ENCODE results near the gene HIPK2. TPM values are rescaled to one million over a fixed set of nuclear protein-coding genes. Genes with fewer than 3 reads are reported as not detected.
A peak's percentile ranks its signal among the peaks of the same experiment; 100 is the strongest.

Gene HIPK2
- total RNA-seq, 1 donor from 2014 or later: 61.5 TPM

GRCh38 chr7:139667377-139667776, 110.4 kb downstream of the HIPK2 start:
- no peak for TF ChIP-seq CTCF (conservative IDR thresholded peaks at IDR 0.05)
- Mint-ChIP-seq H3K9me3 (no peaks in the 10 kb centered on the region), H3K27me3 (ENCODE audit: low read depth) (no peaks in the 10 kb centered on the region), H3K36me3 (ENCODE audit: low read depth) (no peaks in the 10 kb centered on the region), H3K4me1 (peaks cover 37% of the 10 kb centered on the region), H3K27ac (ENCODE audit: unreplicated experiment) (no peak overlapping the region), H3K4me3 (no peak overlapping the region)
- no peak for DNase-seq (ENCODE audit: low read depth, low spot score)

- no peak for TF ChIP-seq CTCF (conservative IDR thresholded peaks at IDR 0.05)
- H3K9me3 Mint-ChIP-seq: no peaks in the 10 kb centered on the region
- H3K27ac Mint-ChIP-seq (ENCODE audit: unreplicated experiment): no peak overlapping the region
- DNase-seq (ENCODE audit: low read depth, low spot score): no peak
- no peaks in the 10 kb centered on the region for H3K36me3 Mint-ChIP-seq (ENCODE audit: low read depth)
- no peaks in the 10 kb centered on the region for H3K27me3 Mint-ChIP-seq (ENCODE audit: low read depth)
- H3K4me3 Mint-ChIP-seq: no peak overlapping the region
- peaks cover 46% of the 10 kb centered on the region for H3K4me1 Mint-ChIP-seq
These were observed 111.3 kb downstream of the HIPK2 start for GRCh38 chr7:139666501-139666900.

GRCh38 chr7:139664434-139664833, 113.4 kb downstream of the HIPK2 start:
- Mint-ChIP-seq H3K36me3 (ENCODE audit: low read depth) (no peaks in the 10 kb centered on the region), H3K4me1 (peaks cover 66% of the 10 kb centered on the region), H3K9me3 (no peaks in the 10 kb centered on the region), H3K27ac (ENCODE audit: unreplicated experiment) (no peak overlapping the region), H3K4me3 (no peak overlapping the region), H3K27me3 (ENCODE audit: low read depth) (no peaks in the 10 kb centered on the region)
- no peak for DNase-seq (ENCODE audit: low read depth, low spot score)
- no peak for TF ChIP-seq CTCF (conservative IDR thresholded peaks at IDR 0.05)

GRCh38 chr7:139663608-139664177, 114.1 kb downstream of the HIPK2 start:
- no peak for TF ChIP-seq CTCF (conservative IDR thresholded peaks at IDR 0.05)
- no peak for DNase-seq (ENCODE audit: low read depth, low spot score)
- peaks cover 66% of the 10 kb centered on the region for H3K4me1 Mint-ChIP-seq
- H3K27ac Mint-ChIP-seq (ENCODE audit: unreplicated experiment): peak overlapping the region; percentile 28
- H3K36me3 Mint-ChIP-seq (ENCODE audit: low read depth): no peaks in the 10 kb centered on the region
- H3K27me3 Mint-ChIP-seq (ENCODE audit: low read depth): no peaks in the 10 kb centered on the region
- H3K4me3 Mint-ChIP-seq: no peak overlapping the region
- H3K9me3 Mint-ChIP-seq: no peaks in the 10 kb centered on the region

GRCh38 chr7:139661903-139662302, 115.9 kb downstream of the HIPK2 start:
- DNase-seq (ENCODE audit: low read depth, low spot score): no peak
- H3K27me3 Mint-ChIP-seq (ENCODE audit: low read depth): no peaks in the 10 kb centered on the region
- peak overlapping the region; percentile 11 for H3K4me3 Mint-ChIP-seq
- peaks cover 77% of the 10 kb centered on the region for H3K4me1 Mint-ChIP-seq
- TF ChIP-seq CTCF (conservative IDR thresholded peaks at IDR 0.05): no peak
- no peaks in the 10 kb centered on the region for H3K36me3 Mint-ChIP-seq (ENCODE audit: low read depth)
- H3K9me3 Mint-ChIP-seq: no peaks in the 10 kb centered on the region
- H3K27ac Mint-ChIP-seq (ENCODE audit: unreplicated experiment): no peak overlapping the region
